ENCODE results near the gene CTH.

Gene CTH

DNA sequence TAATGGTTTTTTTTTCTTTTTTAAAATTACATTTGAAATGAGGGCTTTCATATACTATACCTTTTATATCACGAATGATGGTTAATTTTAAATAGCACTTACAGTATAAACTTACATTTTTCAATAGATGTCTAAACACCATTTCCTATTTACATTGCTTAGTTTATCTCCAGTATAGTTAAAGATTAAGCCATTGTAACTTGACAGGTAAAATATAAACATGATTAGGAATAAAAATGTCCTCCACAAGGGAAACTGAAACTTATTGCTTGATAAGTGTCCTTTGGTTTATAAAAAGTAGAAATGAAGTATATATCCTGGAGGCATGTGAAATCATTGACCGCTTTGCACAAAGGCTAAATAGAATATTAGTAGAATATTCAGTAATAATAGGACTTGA, 20.2 kb downstream of the CTH start:
- Histone ChIP-seq H3K4me1 (ENCODE audit: control insufficient read depth, insufficient read depth, low read length, poor library complexity, severe bottlenecking) (peaks cover under 1% of the 10 kb centered on the region), H3K36me3 (ENCODE audit: control insufficient read depth, insufficient read depth, low read length) (peaks cover 53% of the 10 kb centered on the region), H3K9me3 (ENCODE audit: control insufficient read depth, low read length) (no peaks in the 10 kb centered on the region), H3K4me3 (ENCODE audit: extremely low read depth, insufficient read depth, low read length, poor library complexity, severe bottlenecking) (no peak overlapping the region), H3K27ac (ENCODE audit: low read depth, low read length, severe bottlenecking) (no peak overlapping the region)
- no CpG with 5 or more reads among the region's 2 CpGs for WGBS, 2 experiments (ENCODE audit: insufficient coverage in 2 of 2)

DNA sequence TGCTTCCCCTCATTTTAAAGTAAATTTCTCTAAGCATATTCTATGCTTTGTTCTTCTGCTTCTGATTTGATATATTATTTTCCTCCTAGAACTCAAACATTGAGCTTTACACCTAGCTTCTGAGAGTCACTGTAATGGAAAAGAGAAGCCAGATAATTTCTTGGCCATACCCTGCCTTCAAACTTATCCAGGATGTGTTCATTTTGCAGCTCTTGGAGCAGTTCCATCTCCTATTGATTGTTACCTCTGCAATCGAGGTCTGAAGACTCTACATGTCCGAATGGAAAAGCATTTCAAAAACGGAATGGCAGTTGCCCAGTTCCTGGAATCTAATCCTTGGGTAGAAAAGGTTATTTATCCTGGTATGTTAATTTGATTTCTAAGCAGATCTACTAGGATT, 20.8 kb downstream of the CTH start:
- WGBS, 2 experiments (ENCODE audit: insufficient coverage in 2 of 2) = 97 to 98% methylated on average over 3 of the region's 3 CpGs
- Histone ChIP-seq H3K9me3 (ENCODE audit: control insufficient read depth, low read length) (no peaks in the 10 kb centered on the region), H3K36me3 (ENCODE audit: control insufficient read depth, insufficient read depth, low read length) (peaks cover 47% of the 10 kb centered on the region), H3K27ac (ENCODE audit: low read depth, low read length, severe bottlenecking) (no peak overlapping the region), H3K4me3 (ENCODE audit: extremely low read depth, insufficient read depth, low read length, poor library complexity, severe bottlenecking) (no peak overlapping the region), H3K4me1 (ENCODE audit: control insufficient read depth, insufficient read depth, low read length, poor library complexity, severe bottlenecking) (no peaks in the 10 kb centered on the region)

DNA sequence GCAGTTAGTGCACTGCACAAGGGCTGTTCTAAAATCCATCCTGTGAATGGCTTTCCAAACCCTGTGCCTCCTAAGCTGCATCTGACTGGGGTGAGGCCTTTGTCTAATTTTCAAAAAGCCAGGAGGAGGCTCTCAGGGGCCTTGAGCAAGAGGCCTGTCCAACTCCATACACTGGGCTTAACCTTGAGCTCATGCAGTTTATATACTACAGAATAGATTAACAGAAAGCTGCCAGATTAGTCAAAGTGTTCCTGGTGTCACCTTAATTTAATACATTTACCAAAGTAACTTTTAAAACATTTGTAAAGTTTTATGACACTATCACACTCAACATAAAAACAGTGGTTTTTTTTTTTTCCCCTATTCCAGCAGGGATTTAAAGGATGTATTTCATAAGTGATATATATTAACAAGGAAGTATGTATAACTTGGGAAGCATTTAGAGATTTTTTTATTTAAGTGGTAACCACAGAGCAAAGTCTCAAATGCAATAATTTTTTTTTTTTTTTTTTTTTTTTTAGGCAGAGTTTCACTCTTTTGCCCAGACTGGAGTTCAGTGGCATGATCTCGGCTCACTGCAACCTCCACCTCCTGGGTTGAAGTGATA, 23.3 kb downstream of the CTH start:
- H3K4me1 ChIP-seq (ENCODE audit: control insufficient read depth, insufficient read depth, low read length, poor library complexity, severe bottlenecking) = peaks cover 5% of the 10 kb centered on the region
- H3K27ac ChIP-seq (ENCODE audit: low read depth, low read length, severe bottlenecking) = no peak overlapping the region
- no peaks in the 10 kb centered on the region for H3K9me3 ChIP-seq (ENCODE audit: control insufficient read depth, low read length)
- H3K4me3 ChIP-seq (ENCODE audit: extremely low read depth, insufficient read depth, low read length, poor library complexity, severe bottlenecking) = no peak overlapping the region
- H3K36me3 ChIP-seq (ENCODE audit: control insufficient read depth, insufficient read depth, low read length) = peaks cover 49% of the 10 kb centered on the region
- WGBS, 2 experiments (ENCODE audit: insufficient coverage in 2 of 2) = 100% methylated on average over 1 of the region's 1 CpG

GRCh38 chr1:70436622-70437251, 25.7 kb downstream of the CTH start:
- WGBS, 2 experiments (ENCODE audit: insufficient coverage in 2 of 2) = 93 to 100% methylated on average over 2 to 3 of the region's 6 CpGs
- H3K4me1 ChIP-seq (ENCODE audit: control insufficient read depth, insufficient read depth, low read length, poor library complexity, severe bottlenecking) = peaks cover 5% of the 10 kb centered on the region

GRCh38 chr1:70438529-70438928, 27.5 kb downstream of the CTH start:
- H3K36me3 ChIP-seq (ENCODE audit: control insufficient read depth, insufficient read depth, low read length) = peaks cover 43% of the 10 kb centered on the region
- H3K27ac ChIP-seq (ENCODE audit: low read depth, low read length, severe bottlenecking) = no peak overlapping the region
- 83 to 86% methylated on average over 1 of the region's 2 CpGs for WGBS, 2 experiments (ENCODE audit: insufficient coverage in 2 of 2)
- H3K4me1 ChIP-seq (ENCODE audit: control insufficient read depth, insufficient read depth, low read length, poor library complexity, severe bottlenecking) = peaks cover 5% of the 10 kb centered on the region
- H3K4me3 ChIP-seq (ENCODE audit: extremely low read depth, insufficient read depth, low read length, poor library complexity, severe bottlenecking) = no peak overlapping the region
- no peaks in the 10 kb centered on the region for H3K9me3 ChIP-seq (ENCODE audit: control insufficient read depth, low read length)

More at GRCh38 chr1:70436622-70437251, 25.7 kb downstream of the CTH start:
- Histone ChIP-seq H3K4me3 (ENCODE audit: extremely low read depth, insufficient read depth, low read length, poor library complexity, severe bottlenecking) (no peak overlapping the region), H3K36me3 (ENCODE audit: control insufficient read depth, insufficient read depth, low read length) (peaks cover 50% of the 10 kb centered on the region), H3K9me3 (ENCODE audit: control insufficient read depth, low read length) (no peaks in the 10 kb centered on the region), H3K27ac (ENCODE audit: low read depth, low read length, severe bottlenecking) (no peak overlapping the region)

DNA sequence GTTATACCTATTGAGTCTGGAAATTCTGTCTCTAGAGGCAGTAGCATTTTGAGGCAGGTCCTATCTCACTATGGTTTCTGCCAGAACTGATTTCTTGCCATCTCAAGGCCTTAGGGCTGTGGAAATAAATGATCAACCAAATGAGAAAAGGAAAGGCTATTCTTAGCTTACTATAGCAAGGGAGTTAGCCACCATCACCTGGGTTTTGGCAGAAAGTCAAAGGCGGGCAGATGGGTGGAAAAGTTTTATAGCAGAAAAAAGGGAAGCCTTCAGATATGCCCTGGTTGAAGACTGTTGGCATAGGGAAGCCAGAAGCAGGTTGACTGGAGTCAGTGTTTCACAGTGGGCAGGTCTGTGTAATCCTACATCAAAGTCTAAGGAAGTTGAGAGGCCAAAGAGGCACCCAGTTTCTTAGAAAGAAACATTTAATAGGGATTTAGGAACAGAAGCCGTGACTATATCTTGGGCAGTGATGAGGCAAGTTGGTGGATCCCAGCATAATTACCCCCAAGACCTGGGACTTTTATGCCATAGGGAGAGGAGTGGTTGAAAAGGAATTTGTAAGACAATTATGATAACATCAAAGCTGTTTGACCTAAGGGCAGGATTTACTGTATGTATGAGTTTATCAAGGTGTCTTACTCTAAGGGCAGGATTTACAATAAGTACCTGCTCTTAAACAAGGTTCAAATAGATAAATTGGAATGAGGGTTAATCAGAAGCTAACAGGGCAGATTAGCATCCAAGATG, 29.7 kb downstream of the CTH start:
- H3K27ac ChIP-seq (ENCODE audit: low read depth, low read length, severe bottlenecking) = no peak overlapping the region
- peaks cover 26% of the 10 kb centered on the region for H3K36me3 ChIP-seq (ENCODE audit: control insufficient read depth, insufficient read depth, low read length)
- no peak overlapping the region for H3K4me3 ChIP-seq (ENCODE audit: extremely low read depth, insufficient read depth, low read length, poor library complexity, severe bottlenecking)
- 67 to 100% methylated on average over 1 of the region's 2 CpGs for WGBS, 2 experiments (ENCODE audit: insufficient coverage in 2 of 2)
- H3K9me3 ChIP-seq (ENCODE audit: control insufficient read depth, low read length) = no peaks in the 10 kb centered on the region
- peaks cover 5% of the 10 kb centered on the region for H3K4me1 ChIP-seq (ENCODE audit: control insufficient read depth, insufficient read depth, low read length, poor library complexity, severe bottlenecking)

GRCh38 chr1:70441392-70442035, 30.4 kb downstream of the CTH start:
- peaks cover 21% of the 10 kb centered on the region for H3K36me3 ChIP-seq (ENCODE audit: control insufficient read depth, insufficient read depth, low read length)
- peaks cover 5% of the 10 kb centered on the region for H3K4me1 ChIP-seq (ENCODE audit: control insufficient read depth, insufficient read depth, low read length, poor library complexity, severe bottlenecking)
- H3K4me3 ChIP-seq (ENCODE audit: extremely low read depth, insufficient read depth, low read length, poor library complexity, severe bottlenecking) = no peak overlapping the region
- H3K27ac ChIP-seq (ENCODE audit: low read depth, low read length, severe bottlenecking) = peak overlapping the region; percentile 18
- 59 to 76% methylated on average over 3 to 4 of the region's 5 CpGs for WGBS, 2 experiments (ENCODE audit: insufficient coverage in 2 of 2)
- no peaks in the 10 kb centered on the region for H3K9me3 ChIP-seq (ENCODE audit: control insufficient read depth, low read length)

GRCh38 chr1:70442490-70442889, 31.4 kb downstream of the CTH start:
- 100% methylated on average over 1 of the region's 2 CpGs; no CpG with 5 or more reads in 1 of the 2 experiments for WGBS, 2 experiments (ENCODE audit: insufficient coverage in 2 of 2)
- Histone ChIP-seq H3K36me3 (ENCODE audit: control insufficient read depth, insufficient read depth, low read length) (peaks cover 21% of the 10 kb centered on the region), H3K4me1 (ENCODE audit: control insufficient read depth, insufficient read depth, low read length, poor library complexity, severe bottlenecking) (peaks cover 5% of the 10 kb centered on the region), H3K9me3 (ENCODE audit: control insufficient read depth, low read length) (no peaks in the 10 kb centered on the region), H3K4me3 (ENCODE audit: extremely low read depth, insufficient read depth, low read length, poor library complexity, severe bottlenecking) (no peak overlapping the region), H3K27ac (ENCODE audit: low read depth, low read length, severe bottlenecking) (no peak overlapping the region)

- WGBS, 2 experiments (ENCODE audit: insufficient coverage in 2 of 2) = no CpG with 5 or more reads among the region's 1 CpG
- no peak overlapping the region for H3K4me3 ChIP-seq (ENCODE audit: extremely low read depth, insufficient read depth, low read length, poor library complexity, severe bottlenecking)
Observed at GRCh38 chr1:70443739-70444138, 32.7 kb downstream of the CTH start.

GRCh38 chr1:70449049-70449448, 38.0 kb downstream of the CTH start:
- no peaks in the 10 kb centered on the region for H3K9me3 ChIP-seq (ENCODE audit: control insufficient read depth, low read length)
- no peak overlapping the region for H3K4me3 ChIP-seq (ENCODE audit: extremely low read depth, insufficient read depth, low read length, poor library complexity, severe bottlenecking)
- no peaks in the 10 kb centered on the region for H3K4me1 ChIP-seq (ENCODE audit: control insufficient read depth, insufficient read depth, low read length, poor library complexity, severe bottlenecking)
- WGBS, 2 experiments (ENCODE audit: insufficient coverage in 2 of 2) = 88 to 93% methylated on average over 4 to 7 of the region's 8 CpGs
- H3K27ac ChIP-seq (ENCODE audit: low read depth, low read length, severe bottlenecking) = no peak overlapping the region
- H3K36me3 ChIP-seq (ENCODE audit: control insufficient read depth, insufficient read depth, low read length) = no peaks in the 10 kb centered on the region

More at GRCh38 chr1:70443739-70444138, 32.7 kb downstream of the CTH start:
- Histone ChIP-seq H3K36me3 (ENCODE audit: control insufficient read depth, insufficient read depth, low read length) (peaks cover 17% of the 10 kb centered on the region), H3K9me3 (ENCODE audit: control insufficient read depth, low read length) (no peaks in the 10 kb centered on the region), H3K4me1 (ENCODE audit: control insufficient read depth, insufficient read depth, low read length, poor library complexity, severe bottlenecking) (no peaks in the 10 kb centered on the region), H3K27ac (ENCODE audit: low read depth, low read length, severe bottlenecking) (no peak overlapping the region)

Measured in mesodermal cell (in vitro differentiated cells).